Right lobe of liver (tissue), 6 donors: Measurements from ENCODE around the gene SCN5A. TPM values are rescaled to one million over a fixed set of nuclear protein-coding genes. Genes with fewer than 3 reads are reported as not detected.

Experiments used
- ATAC-seq, 4 donors: fragments of 200-7000 bp; cut with Tn5 transposase; one replicate each; pipeline ENCODE4 v1.9.1; 2020; ENCODE audit warnings: mild to moderate bottlenecking in 4 of 4, moderate library complexity in 4 of 4
- DNase-seq, 3 donors: peaks; one replicate each; pipeline ENCODE4 v3.0.0-alpha.2; 2020
- H3K27ac ChIP-seq, 3 donors: fragments of 200-600 bp; one replicate each; pipeline ENCODE4 v1.8.0; 2022
- H3K27me3 ChIP-seq, 2 donors: fragments of 200-600 bp; one replicate each; pipeline ENCODE4 v1.8.0; 2022
- H3K36me3 ChIP-seq, 4 donors: fragments of 200-600 bp; sonication (generic) in 1 of 4; one replicate each; pipeline versions ENCODE4 v1.5.1 to v1.8.0; 2017 to 2022; ENCODE audit warnings: control low read depth in 1 of 4
- H3K4me1 ChIP-seq, 4 donors: fragments of 200-600 bp; sonication (generic) in 1 of 4; one replicate each; pipeline versions ENCODE4 v1.5.1 to v1.8.0; 2017 to 2022; ENCODE audit warnings: control low read depth in 1 of 4
- H3K4me3 ChIP-seq, 3 donors: fragments of 200-600 bp; one replicate each; pipeline ENCODE4 v1.8.0; 2022
- H3K9me3 ChIP-seq, 4 donors: fragments of 200-600 bp; sonication (generic) in 1 of 4; one replicate each; pipeline versions ENCODE4 v1.5.1 to v1.8.0; 2017 to 2022; ENCODE audit warnings: control low read depth in 1 of 4
- CTCF ChIP-seq, 4 donors: fragments of 200-600 bp in 3 of 4; fragments of 450-650 bp in 1 of 4; IDR thresholded peaks; one replicate each; pipeline versions ENCODE4 v1.5.1 to v1.8.0; 2016 to 2022; ENCODE audit warnings: antibody characterized with exemption in 4 of 4, mild to moderate bottlenecking in 2 of 4
- POLR2A ChIP-seq: fragments of 450-650 bp; IDR thresholded peaks from one replicate; pipeline ENCODE4 v1.6.1; 2017; ENCODE audit warnings: antibody characterized with exemption, mild to moderate bottlenecking
- WGBS: methylation state at CpG from one replicate; pipeline ENCODE4 v1.1.6; 2018; ENCODE audit warnings: low coverage, low lambda C conversion rate; ENCODE audit not compliant: insufficient coverage; ENCODE audit errors: missing lambda C conversion rate; 5-methylcytosine and 5-hydroxymethylcytosine counted together
- intact Hi-C, 2 donors: fragments of 100-400 bp; cut with DNase I; formaldehyde crosslinking; loops; one replicate each; pipeline versions ENCODE4 v1.11.2 to v1.14.1; 2022
- total RNA-seq, 6 experiments: library from RNA; depleted of rRNA in 2 of 6; stranded (reverse); fragments of >200 nt in 2 of 6; fragmentation: NEBNext Ultra II Directional in 3 of 6; extraction: Animal tissue kit (Norgen Biotek cat#: 25700) in 3 of 6; gene quantifications; one replicate each; pipeline versions ENCODE4 v1.1.0 to v1.2.4, GENCODE V29; 2016 to 2023
- donor health status: DM: no; HTN: yes; CAD: no.
- donor health status: DM: no; HTN: no; CAD: no.
- donor health status: DM: no; HTN: no; CAD: no.
- donor health status: DM: no; HTN: yes; CAD: no.
- donor health status: DM: no; HTN: yes; CAD: no.

Gene SCN5A
- total RNA-seq, 6 experiments from 2014 or later, result 0.02 TPM; not detected in 5

GRCh38 chr3:38579141-38579540, 70.3 kb downstream of the SCN5A start:
- no peak overlapping the region for H3K4me3 ChIP-seq
- TF ChIP-seq CTCF (IDR thresholded peaks at IDR 0.05), result no peak
- no peak for TF ChIP-seq POLR2A
- intact Hi-C loops, result no loop called here
- H3K9me3 ChIP-seq, result no peaks in the 10 kb centered on the region
- H3K4me1 ChIP-seq, result no peaks in the 10 kb centered on the region
- no peak overlapping the region for H3K27ac ChIP-seq
- H3K27me3 ChIP-seq, result no peaks in the 10 kb centered on the region
- no CpG with 5 or more reads among the region's 12 CpGs for WGBS
- ATAC-seq (no peak), DNase-seq (no peak)
- no peaks in the 10 kb centered on the region for H3K36me3 ChIP-seq

GRCh38 chr3:38578551-38578950, 70.9 kb downstream of the SCN5A start:
- ATAC-seq (no peak), DNase-seq (no peak)
- H3K4me3 ChIP-seq, result no peak overlapping the region
- H3K4me1 ChIP-seq, result no peaks in the 10 kb centered on the region
- WGBS, result 33% methylated on average over 1 of the region's 9 CpGs
- intact Hi-C loops, result no loop called here
- no peaks in the 10 kb centered on the region for H3K36me3 ChIP-seq
- no peak for TF ChIP-seq CTCF (IDR thresholded peaks at IDR 0.05)
- no peak for TF ChIP-seq POLR2A
- H3K27ac ChIP-seq, result no peak overlapping the region
- H3K27me3 ChIP-seq, result no peaks in the 10 kb centered on the region
- H3K9me3 ChIP-seq, result no peaks in the 10 kb centered on the region

- DNase-seq (no peak), ATAC-seq (no peak)
These were observed 71.4 kb downstream of the SCN5A start for GRCh38 chr3:38578081-38578475.

GRCh38 chr3:38577371-38578080, 72.0 kb downstream of the SCN5A start:
- 30% methylated on average over 6 of the region's 8 CpGs for WGBS
- TF ChIP-seq CTCF (IDR thresholded peaks at IDR 0.05), result no peak
- no peak for TF ChIP-seq POLR2A
- Histone ChIP-seq H3K4me3 (no peak overlapping the region), H3K4me1 (no peaks in the 10 kb centered on the region), H3K27ac (no peak overlapping the region), H3K27me3 (no peaks in the 10 kb centered on the region), H3K9me3 (no peaks in the 10 kb centered on the region), H3K36me3 (no peaks in the 10 kb centered on the region)
- intact Hi-C loops, result no loop called here
- DNase-seq, result no peak
- no peak for ATAC-seq

More at GRCh38 chr3:38578081-38578475, 71.4 kb downstream of the SCN5A start:
- Histone ChIP-seq H3K4me1 (no peaks in the 10 kb centered on the region), H3K27ac (no peak overlapping the region), H3K36me3 (no peaks in the 10 kb centered on the region), H3K27me3 (no peaks in the 10 kb centered on the region), H3K9me3 (no peaks in the 10 kb centered on the region), H3K4me3 (no peak overlapping the region)
- 25% methylated on average over 3 of the region's 4 CpGs for WGBS
- intact Hi-C loops, result no loop called here
- no peak for TF ChIP-seq CTCF (IDR thresholded peaks at IDR 0.05)
- no peak for TF ChIP-seq POLR2A
